HepG2 (cell line): ENCODE data around the gene BCL2L2. TPM values are rescaled to one million over a fixed set of nuclear protein-coding genes. Genes with fewer than 3 reads are reported as not detected.

Experiments
- CBX1 ChIP-seq: IDR thresholded peaks from one replicate; pipeline ENCODE4 v1.6.1; 2016; ENCODE audit warnings: antibody characterized with exemption, low read depth
- CREB3 ChIP-seq: sonication (generic); formaldehyde crosslinking; IDR thresholded peaks from 2 replicates; pipeline ENCODE4 v1.5.0; 2020; ENCODE audit warnings: missing genetic modification reagents
- DPF2 ChIP-seq: sonication (generic); formaldehyde crosslinking; IDR thresholded peaks from 2 replicates; pipeline ENCODE4 v1.4.0; 2020; ENCODE audit warnings: mild to moderate bottlenecking, low read depth, missing genetic modification reagents, borderline replicate concordance
- HES4 ChIP-seq: sonication (generic); formaldehyde crosslinking; IDR thresholded peaks from 2 replicates; pipeline ENCODE4 v1.9.0; 2021; ENCODE audit warnings: mild to moderate bottlenecking, missing genetic modification reagents, borderline replicate concordance
- HNRNPK ChIP-seq: fragments of 200-400 bp; formaldehyde crosslinking; IDR thresholded peaks from 2 replicates; pipeline ENCODE4 v1.6.1; 2018; ENCODE audit warnings: low read length, low read depth, moderate library complexity, mild to moderate bottlenecking; ENCODE audit not compliant: poor library complexity, severe bottlenecking
- JUND ChIP-seq: sonication (generic); formaldehyde crosslinking; IDR thresholded peaks from 2 replicates; pipeline ENCODE4 v1.8.0; 2022; ENCODE audit warnings: mild to moderate bottlenecking, missing genetic modification reagents
- KDM4B ChIP-seq: sonication (generic); formaldehyde crosslinking; IDR thresholded peaks from 2 replicates; pipeline ENCODE4 v1.4.0; 2020; ENCODE audit warnings: missing genetic modification reagents
- PREB ChIP-seq: sonication (generic); formaldehyde crosslinking; IDR thresholded peaks from 2 replicates; pipeline ENCODE4 v1.4.0; 2020; ENCODE audit warnings: missing genetic modification reagents
- SMAD3 ChIP-seq: sonication (generic); formaldehyde crosslinking; IDR thresholded peaks from 2 replicates; pipeline ENCODE4 v1.4.0; 2020; ENCODE audit warnings: missing genetic modification reagents
- STAT5B ChIP-seq: sonication (generic); formaldehyde crosslinking; IDR thresholded peaks from 2 replicates; pipeline ENCODE4 v1.4.0; 2020; ENCODE audit warnings: missing genetic modification reagents
- ZFAT ChIP-seq: sonication (generic); formaldehyde crosslinking; conservative IDR thresholded peaks from 2 replicates; pipeline ENCODE4 v1.8.1; 2023; ENCODE audit warnings: missing genetic modification reagents, inconsistent platforms
- ZNF143 ChIP-seq: sonication (generic); formaldehyde crosslinking; IDR thresholded peaks from 2 replicates; pipeline ENCODE4 v1.4.0; 2020; ENCODE audit warnings: missing genetic modification reagents
- ZNF251 ChIP-seq: sonication (generic); formaldehyde crosslinking; IDR thresholded peaks from 2 replicates; pipeline ENCODE4 v1.9.0; 2021; ENCODE audit warnings: mild to moderate bottlenecking, missing genetic modification reagents
- ZNF256 ChIP-seq: sonication (generic); formaldehyde crosslinking; conservative IDR thresholded peaks from 2 replicates; pipeline ENCODE4 v1.4.0; 2020; ENCODE audit warnings: missing genetic modification reagents
- polyA plus RNA-seq, 8 experiments: library from polyadenylated mRNA; depleted of rRNA in 3 of 8; stranded (reverse) in 7 of 8; unstranded in 1 of 8; fragments of >200 nt; fragmentation: Illumina TruSeq in 4 of 8; extraction: Trizol in 4 of 8; gene quantifications; 2 replicates each; pipeline versions ENCODE4 v1.2.1 to v1.2.3, GENCODE V29; 2011 to 2016; ENCODE audit warnings: low read depth in 4 of 8, missing spikeins in 1 of 8, mixed read lengths in 1 of 8; ENCODE audit not compliant: insufficient read depth in 1 of 8
- total RNA-seq, 5 experiments: library from RNA; depleted of rRNA; stranded (reverse); fragments of >200 nt; fragmentation: Illumina TruSeq; extraction: Trizol; gene quantifications; 2 replicates each; pipeline ENCODE4 v1.2.3, GENCODE V29; 2016; ENCODE audit warnings: low read depth in 1 of 5
- TF ChIP-seq, protein P1 (sequence below), 2 experiments: sonication (generic) in 1 of 2; formaldehyde crosslinking in 1 of 2; IDR thresholded peaks; 2 replicates each; pipeline versions ENCODE4 v1.6.1 to v1.9.0; 2014 to 2022; ENCODE audit warnings: antibody characterized with exemption in 1 of 2, borderline replicate concordance in 1 of 2, inconsistent platforms in 1 of 2, low read depth in 1 of 2, missing genetic modification reagents in 1 of 2
- TF ChIP-seq, protein P2 (sequence below): sonication (generic); formaldehyde crosslinking; IDR thresholded peaks from 2 replicates; pipeline ENCODE4 v1.9.0; 2022; ENCODE audit warnings: missing genetic modification reagents, mild to moderate bottlenecking, borderline replicate concordance
- TF ChIP-seq, protein P3 (sequence below): sonication (generic); formaldehyde crosslinking; IDR thresholded peaks from 2 replicates; pipeline ENCODE4 v1.4.0; 2020; ENCODE audit warnings: missing genetic modification reagents

BCL2L2 gene
- total and polyA plus RNA-seq, 2 of the 13 experiments (the other 11 are each of a cell fraction or from before 2014, with no cell fraction given): 28.1 to 49.8 TPM

DNA sequence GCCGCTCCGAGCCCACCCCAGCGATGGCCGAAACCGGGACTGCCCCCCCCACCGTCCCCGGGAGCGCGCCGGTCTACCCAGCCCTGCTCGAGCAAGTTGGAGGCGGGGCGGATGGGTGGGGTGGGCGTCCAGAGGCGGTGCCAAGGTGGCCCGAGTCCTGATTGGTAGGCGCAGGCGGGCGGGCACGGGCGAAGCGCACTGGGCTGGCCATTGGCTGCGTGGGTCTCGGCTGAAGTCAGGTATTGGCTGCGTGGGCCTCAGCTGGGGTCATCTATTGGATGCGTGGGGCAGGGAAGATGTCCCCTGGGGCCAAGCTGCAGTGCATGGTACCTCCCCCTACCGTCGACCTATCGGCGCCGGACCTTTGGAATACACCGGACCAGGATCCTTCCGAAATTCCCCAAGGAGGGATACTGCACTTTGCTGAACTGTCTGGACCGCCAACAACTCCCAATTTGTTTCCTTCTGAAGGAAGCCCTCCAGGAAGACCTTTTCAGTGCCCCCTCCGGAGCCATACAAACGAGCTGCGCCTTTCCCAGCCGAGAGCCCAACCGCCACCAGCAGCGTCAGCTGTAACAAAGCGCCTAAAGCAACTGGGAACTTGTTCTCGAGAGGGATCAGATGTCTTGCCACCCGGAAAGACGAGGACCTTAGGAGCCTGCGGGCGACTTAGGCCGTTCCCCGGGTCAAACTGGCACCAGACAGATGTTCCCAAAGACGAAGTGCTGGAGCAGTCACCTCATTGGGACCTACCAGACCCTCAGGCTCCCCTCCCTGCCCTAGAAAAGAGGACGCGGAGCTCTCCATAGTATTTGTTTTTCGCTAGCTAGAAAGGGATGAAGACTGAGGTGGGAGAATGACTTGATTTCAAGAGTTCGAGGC, 20.4 kb upstream of the BCL2L2 start, which contains the start of gene HOMEZ (continued):
- TF ChIP-seq, protein P1, sequence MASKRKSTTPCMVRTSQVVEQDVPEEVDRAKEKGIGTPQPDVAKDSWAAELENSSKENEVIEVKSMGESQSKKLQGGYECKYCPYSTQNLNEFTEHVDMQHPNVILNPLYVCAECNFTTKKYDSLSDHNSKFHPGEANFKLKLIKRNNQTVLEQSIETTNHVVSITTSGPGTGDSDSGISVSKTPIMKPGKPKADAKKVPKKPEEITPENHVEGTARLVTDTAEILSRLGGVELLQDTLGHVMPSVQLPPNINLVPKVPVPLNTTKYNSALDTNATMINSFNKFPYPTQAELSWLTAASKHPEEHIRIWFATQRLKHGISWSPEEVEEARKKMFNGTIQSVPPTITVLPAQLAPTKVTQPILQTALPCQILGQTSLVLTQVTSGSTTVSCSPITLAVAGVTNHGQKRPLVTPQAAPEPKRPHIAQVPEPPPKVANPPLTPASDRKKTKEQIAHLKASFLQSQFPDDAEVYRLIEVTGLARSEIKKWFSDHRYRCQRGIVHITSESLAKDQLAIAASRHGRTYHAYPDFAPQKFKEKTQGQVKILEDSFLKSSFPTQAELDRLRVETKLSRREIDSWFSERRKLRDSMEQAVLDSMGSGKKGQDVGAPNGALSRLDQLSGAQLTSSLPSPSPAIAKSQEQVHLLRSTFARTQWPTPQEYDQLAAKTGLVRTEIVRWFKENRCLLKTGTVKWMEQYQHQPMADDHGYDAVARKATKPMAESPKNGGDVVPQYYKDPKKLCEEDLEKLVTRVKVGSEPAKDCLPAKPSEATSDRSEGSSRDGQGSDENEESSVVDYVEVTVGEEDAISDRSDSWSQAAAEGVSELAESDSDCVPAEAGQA (IDR thresholded peaks at IDR 0.05; ENCODE audit: low read depth): peak; percentile 2; the same call in 1 of the 2 replicates
- TF ChIP-seq, protein P1 (CRISPR knock-in tag; IDR thresholded peaks at IDR 0.05; ENCODE audit: borderline replicate concordance): 0 out of 2 replicates have a peak, but pooled peaks have one; percentile 74
- peak; percentile 70; the same call in 1 of the 2 replicates for TF ChIP-seq STAT5B (CRISPR knock-in tag)
- no peak for TF ChIP-seq ZFAT (CRISPR knock-in tag)
- peak; percentile 64 for TF ChIP-seq KDM4B (CRISPR knock-in tag)
- no peak for TF ChIP-seq ZNF256 (CRISPR knock-in tag)
- no peak for TF ChIP-seq HES4 (CRISPR knock-in tag)
- no peak for TF ChIP-seq PREB (CRISPR knock-in tag)
- TF ChIP-seq SMAD3 (CRISPR knock-in tag): peak; percentile 91
- TF ChIP-seq ZNF143 (CRISPR knock-in tag): 0 out of 2 replicates have a peak, but pooled peaks have one; percentile 5
- peak; percentile 98 for TF ChIP-seq CBX1
- peak; percentile 29; the same call in 1 of the 2 replicates for TF ChIP-seq CREB3 (CRISPR knock-in tag)
- no peak for TF ChIP-seq JUND (CRISPR knock-in tag)
- no peak; the same call in 1 of the 2 replicates for TF ChIP-seq DPF2 (CRISPR knock-in tag)
- peak; percentile 97 for TF ChIP-seq ZNF251 (CRISPR knock-in tag)
- peak; percentile 98 for TF ChIP-seq HNRNPK
- TF ChIP-seq, protein P2, sequence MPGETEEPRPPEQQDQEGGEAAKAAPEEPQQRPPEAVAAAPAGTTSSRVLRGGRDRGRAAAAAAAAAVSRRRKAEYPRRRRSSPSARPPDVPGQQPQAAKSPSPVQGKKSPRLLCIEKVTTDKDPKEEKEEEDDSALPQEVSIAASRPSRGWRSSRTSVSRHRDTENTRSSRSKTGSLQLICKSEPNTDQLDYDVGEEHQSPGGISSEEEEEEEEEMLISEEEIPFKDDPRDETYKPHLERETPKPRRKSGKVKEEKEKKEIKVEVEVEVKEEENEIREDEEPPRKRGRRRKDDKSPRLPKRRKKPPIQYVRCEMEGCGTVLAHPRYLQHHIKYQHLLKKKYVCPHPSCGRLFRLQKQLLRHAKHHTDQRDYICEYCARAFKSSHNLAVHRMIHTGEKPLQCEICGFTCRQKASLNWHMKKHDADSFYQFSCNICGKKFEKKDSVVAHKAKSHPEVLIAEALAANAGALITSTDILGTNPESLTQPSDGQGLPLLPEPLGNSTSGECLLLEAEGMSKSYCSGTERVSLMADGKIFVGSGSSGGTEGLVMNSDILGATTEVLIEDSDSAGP: peak; percentile 78
- TF ChIP-seq, protein P3, sequence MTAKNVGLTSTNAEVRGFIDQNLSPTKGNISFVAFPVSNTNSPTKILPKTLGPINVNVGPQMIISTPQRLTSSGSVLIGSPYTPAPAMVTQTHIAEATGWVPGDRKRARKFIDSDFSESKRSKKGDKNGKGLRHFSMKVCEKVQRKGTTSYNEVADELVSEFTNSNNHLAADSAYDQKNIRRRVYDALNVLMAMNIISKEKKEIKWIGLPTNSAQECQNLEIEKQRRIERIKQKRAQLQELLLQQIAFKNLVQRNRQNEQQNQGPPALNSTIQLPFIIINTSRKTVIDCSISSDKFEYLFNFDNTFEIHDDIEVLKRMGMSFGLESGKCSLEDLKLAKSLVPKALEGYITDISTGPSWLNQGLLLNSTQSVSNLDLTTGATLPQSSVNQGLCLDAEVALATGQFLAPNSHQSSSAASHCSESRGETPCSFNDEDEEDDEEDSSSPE (CRISPR knock-in tag): peak; percentile 91
